ENCODE data around the gene CIROP.

DNA sequence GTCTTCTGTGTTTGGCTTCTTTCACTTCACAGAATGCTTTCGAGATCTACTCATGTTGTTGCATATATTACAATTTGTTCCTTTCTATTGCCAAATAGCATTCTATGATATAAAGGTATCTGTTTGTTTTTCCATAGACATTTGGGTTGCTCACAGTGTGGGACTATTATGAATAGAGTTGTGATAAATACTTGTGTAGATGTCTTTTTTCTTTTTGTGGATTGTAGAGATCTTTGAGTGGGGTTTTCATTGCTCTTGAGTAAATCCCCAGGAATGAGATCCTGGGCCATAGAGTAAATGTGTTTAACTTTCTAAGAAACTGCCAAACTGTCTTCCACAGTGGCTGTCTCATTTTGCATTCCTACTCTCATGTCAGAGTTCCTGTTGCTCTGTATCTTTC lies 39.1 kb upstream of the CIROP start:
- TF ChIP-seq RFX5 (IDR thresholded peaks at IDR 0.05; ENCODE audit: low read depth, low read length) (no peak), KLF10 (CRISPR knock-in tag; IDR thresholded peaks at IDR 0.05) (no peak), EP300 (IDR thresholded peaks at IDR 0.05; ENCODE audit: low read length) (no peak), POLR2AphosphoS5 (IDR thresholded peaks at IDR 0.05; ENCODE audit: control insufficient read depth, insufficient read depth, low read depth, low read length) (no peak)
- TF ChIP-seq, protein P1, sequence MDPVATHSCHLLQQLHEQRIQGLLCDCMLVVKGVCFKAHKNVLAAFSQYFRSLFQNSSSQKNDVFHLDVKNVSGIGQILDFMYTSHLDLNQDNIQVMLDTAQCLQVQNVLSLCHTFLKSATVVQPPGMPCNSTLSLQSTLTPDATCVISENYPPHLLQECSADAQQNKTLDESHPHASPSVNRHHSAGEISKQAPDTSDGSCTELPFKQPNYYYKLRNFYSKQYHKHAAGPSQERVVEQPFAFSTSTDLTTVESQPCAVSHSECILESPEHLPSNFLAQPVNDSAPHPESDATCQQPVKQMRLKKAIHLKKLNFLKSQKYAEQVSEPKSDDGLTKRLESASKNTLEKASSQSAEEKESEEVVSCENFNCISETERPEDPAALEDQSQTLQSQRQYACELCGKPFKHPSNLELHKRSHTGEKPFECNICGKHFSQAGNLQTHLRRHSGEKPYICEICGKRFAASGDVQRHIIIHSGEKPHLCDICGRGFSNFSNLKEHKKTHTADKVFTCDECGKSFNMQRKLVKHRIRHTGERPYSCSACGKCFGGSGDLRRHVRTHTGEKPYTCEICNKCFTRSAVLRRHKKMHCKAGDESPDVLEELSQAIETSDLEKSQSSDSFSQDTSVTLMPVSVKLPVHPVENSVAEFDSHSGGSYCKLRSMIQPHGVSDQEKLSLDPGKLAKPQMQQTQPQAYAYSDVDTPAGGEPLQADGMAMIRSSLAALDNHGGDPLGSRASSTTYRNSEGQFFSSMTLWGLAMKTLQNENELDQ (CRISPR knock-in tag; IDR thresholded peaks at IDR 0.05; ENCODE audit: borderline replicate concordance), result no peak

Data from K562 (cell line).